AG04449 (cell line): ENCODE measurements around the gene NRM.

Experiments
- CTCF ChIA-PET: fragments of 350-600 bp; formaldehyde crosslinking; extraction: SDS; loops from one replicate; lab custom pipeline; 2021; ENCODE audit warnings: antibody characterized with exemption; lab: Yijun Ruan, JAX
- POLR2A ChIA-PET: fragments of 400-600, 350-600 bp; formaldehyde crosslinking; extraction: SDS; loops from one replicate; lab custom pipeline; 2020; ENCODE audit warnings: antibody characterized with exemption, inconsistent platforms; lab: Yijun Ruan, JAX
- DNase-seq: peaks from one replicate; pipeline ENCODE4 v3.0.0-alpha.2; 2010; ENCODE audit warnings: low read depth, low spot score
- H3K4me3 ChIP-seq: 2 replicates; pipeline ENCODE4 v1.5.1; 2011; ENCODE audit warnings: low read depth, mild to moderate bottlenecking, control low read depth, low read length
- TF ChIP-seq, protein P1 (sequence below): IDR thresholded peaks from one replicate; pipeline ENCODE4 v1.5.1; 2011; ENCODE audit warnings: mild to moderate bottlenecking, moderate library complexity, low read length, control low read depth, inconsistent platforms; ENCODE audit not compliant: insufficient read depth; ENCODE audit errors: missing control alignments

NRM gene

DNA sequence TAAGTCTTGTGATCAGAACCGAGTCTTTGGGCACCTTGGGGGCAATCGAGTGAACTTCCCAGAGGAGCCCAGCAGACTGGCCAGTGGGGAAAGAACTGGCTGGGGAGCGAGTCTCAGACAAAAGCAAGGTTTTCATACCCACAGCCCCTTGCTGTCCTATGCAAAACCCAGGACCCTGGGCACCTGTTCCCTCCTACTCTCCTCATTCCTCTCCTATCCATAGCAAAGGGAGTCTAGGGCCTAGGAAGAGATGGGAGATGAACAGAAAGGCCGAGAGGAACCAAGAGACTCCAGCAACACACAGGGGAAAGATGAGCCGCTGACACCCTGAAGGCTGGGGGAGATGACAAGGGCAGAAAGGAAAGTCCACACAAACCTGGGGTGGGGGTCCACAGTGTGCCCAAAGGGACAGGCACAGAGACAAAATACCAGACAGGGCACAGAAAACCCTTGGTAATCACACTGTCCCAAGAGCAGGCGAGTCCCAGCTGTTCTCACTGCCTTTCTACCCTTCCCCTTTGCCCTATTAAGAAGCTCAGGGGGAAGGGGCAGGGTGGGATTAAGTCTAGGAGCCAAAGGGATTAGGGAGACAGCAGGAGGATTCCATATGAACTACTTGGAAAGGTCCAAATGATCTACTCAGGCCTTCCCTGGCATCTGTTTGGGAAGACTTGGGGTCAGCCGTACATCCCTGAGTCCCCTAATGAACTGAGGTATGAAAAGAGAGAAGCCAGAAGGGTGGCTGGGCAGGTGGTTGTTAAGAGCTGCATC is 10.8 kb downstream of the NRM start:
- TF ChIP-seq, protein P1, sequence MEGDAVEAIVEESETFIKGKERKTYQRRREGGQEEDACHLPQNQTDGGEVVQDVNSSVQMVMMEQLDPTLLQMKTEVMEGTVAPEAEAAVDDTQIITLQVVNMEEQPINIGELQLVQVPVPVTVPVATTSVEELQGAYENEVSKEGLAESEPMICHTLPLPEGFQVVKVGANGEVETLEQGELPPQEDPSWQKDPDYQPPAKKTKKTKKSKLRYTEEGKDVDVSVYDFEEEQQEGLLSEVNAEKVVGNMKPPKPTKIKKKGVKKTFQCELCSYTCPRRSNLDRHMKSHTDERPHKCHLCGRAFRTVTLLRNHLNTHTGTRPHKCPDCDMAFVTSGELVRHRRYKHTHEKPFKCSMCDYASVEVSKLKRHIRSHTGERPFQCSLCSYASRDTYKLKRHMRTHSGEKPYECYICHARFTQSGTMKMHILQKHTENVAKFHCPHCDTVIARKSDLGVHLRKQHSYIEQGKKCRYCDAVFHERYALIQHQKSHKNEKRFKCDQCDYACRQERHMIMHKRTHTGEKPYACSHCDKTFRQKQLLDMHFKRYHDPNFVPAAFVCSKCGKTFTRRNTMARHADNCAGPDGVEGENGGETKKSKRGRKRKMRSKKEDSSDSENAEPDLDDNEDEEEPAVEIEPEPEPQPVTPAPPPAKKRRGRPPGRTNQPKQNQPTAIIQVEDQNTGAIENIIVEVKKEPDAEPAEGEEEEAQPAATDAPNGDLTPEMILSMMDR, result no peak
- POLR2A ChIA-PET, result interaction anchor here (3.3 kb wide), 1 partner anchor 43 kb away, joined by 24 read pairs; no protein-coding TSS in a partner anchor

DNA sequence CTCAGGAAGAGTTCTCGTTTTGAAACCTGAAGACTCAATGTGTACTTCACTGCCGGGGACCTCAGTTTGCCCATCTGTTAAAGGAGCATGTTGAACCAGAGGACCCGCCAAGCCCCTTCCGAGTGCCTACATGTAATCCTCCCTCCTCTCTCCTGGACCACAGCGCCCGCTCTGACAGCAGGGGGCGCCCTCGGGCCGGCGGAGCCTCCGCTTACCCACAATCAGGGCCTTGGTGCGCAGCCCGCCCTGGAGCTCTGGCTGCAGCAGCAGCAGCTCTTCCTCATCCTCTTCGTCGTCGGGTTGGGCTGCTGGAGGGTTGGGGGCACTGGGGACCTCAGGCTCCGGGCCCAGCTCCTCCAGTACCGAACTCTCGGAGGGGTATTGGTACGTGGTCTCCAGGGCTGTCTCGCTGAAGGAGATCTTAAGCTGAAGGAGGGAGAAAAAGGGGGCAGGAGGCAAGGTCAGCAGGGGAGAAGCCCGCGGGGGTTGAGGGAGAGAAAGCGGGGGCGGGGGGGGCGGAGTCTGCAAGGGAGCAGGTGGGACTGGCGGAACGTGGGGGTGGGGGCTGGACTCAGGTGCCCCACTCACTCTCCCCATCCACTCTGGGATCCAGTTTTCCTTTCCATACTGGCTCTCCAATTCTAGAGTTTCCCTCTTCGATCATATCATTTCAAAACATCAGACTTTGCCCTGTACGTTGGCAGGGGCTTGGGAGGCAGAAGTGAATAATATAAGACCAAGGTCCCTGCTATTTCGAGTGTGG is 11.6 kb downstream of the NRM start:
- CTCF ChIA-PET, result interaction anchor here (0.6 to 17.5 kb wide), 35 partner anchors 9 to 437 kb away, joined by 3 to 504 read pairs (median 4); partner anchors contain the start of genes DDR1, MDC1, NRM and TUBB
- DNase-seq, result no peak
- H3K4me3 ChIP-seq, result peak overlapping the region; percentile 35
- TF ChIP-seq, protein P1, result peak; percentile 94
- POLR2A ChIA-PET, result interaction anchor here (0.6 to 3.3 kb wide), 5 partner anchors 44 to 103 kb away, joined by 3 to 24 read pairs (median 3); no protein-coding TSS in a partner anchor

More for the DNA sequence above, 10.8 kb downstream of the NRM start:
- no peak for DNase-seq
- H3K4me3 ChIP-seq, result peak overlapping the region; percentile 37
- CTCF ChIA-PET, result interaction anchor here (0.8 to 17.5 kb wide), 9 partner anchors 10 to 407 kb away, joined by 3 to 504 read pairs (median 7); partner anchors contain the start of genes MDC1 and TUBB

DNA sequence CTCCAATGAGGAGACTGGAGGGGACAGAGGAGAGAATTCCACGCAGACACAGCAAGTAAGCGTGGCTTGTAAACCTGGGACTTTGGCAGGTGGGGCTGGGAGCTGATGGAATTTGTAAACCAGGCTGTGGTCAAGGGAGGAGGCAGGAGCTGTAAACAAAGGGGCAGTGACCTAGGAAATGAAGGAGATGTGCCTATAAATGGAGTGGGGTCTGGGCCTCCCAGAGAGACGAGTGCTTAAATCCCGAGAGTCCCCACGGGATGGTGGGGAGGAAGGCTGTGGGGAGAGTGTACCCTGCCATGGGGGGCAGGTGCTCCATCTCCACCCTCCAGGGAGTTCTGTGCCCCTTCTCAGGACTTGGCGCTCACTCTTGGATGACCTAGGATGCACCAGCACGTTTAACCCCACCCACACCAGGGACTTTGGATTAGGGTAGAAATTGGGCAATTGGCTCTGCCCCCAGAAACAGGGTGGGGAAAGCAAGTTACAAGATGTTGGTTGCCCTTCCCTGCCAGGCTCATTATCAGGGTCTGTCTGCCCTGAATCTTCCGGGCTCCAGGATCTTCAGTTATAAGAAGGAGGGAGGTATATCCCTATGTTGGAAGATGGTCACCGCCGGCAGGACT is 14.0 kb downstream of the NRM start:
- POLR2A ChIA-PET, result interaction anchor here (1.0 kb wide), 1 partner anchor 11 kb away, joined by 3 read pairs; no protein-coding TSS in a partner anchor
- TF ChIP-seq, protein P1, result no peak
- CTCF ChIA-PET, result interaction anchor here (1.1 to 17.5 kb wide), 4 partner anchors 8 to 49 kb away, joined by 3 to 504 read pairs (median 18); partner anchors contain the start of genes MDC1 and TUBB
- DNase-seq, result no peak
- no peak overlapping the region for H3K4me3 ChIP-seq

DNA sequence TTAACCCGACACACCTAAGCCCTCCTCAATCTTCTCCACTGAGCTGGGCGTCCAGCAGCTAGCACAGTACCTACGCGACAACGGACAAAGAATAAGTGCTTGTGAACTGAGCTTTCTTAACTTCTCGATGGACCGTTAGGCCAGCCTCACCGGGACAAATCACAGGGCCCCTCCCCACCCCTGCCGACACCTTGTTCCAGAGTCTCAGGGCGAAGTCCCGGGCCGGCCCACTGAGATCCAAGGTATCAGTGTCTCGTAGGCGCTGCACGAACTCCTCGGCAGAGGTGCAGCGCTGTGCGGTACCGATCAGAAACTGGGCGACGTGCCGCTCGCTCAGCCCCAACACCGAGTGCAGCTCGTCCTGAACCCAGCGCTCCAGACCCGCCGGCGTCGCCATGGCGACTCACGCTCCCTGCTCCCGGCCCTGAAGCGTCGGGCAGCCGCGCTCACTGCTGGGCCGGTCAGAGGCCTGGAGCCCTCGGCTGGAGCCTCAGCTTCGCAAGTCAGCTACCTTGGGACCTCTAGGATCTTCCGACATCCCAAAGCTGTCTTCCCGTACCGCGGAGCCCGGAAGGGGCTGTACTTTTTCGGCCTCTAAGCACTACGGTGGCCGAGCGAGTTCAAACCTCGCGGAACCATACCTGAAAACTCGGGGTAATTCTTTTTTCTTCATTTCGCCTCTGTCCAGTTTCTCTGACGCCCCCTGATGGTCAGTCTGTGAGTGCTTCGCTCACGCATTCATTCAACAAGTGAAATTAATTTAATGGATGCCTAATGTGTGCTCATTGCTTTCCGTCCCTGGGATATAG is 18.1 kb downstream of the NRM start, which contains the start of gene DHX16:
TSS of gene DHX16 (minus strand) at position 562 of the 809 bp plus-strand sequence. CDS start at position 397, 165 bp downstream.
- CTCF ChIA-PET, result interaction anchor here (0.6 to 17.5 kb wide), 29 partner anchors 9 to 398 kb away, joined by 3 to 504 read pairs (median 4); partner anchors contain the start of genes ATAT1, C6orf136, FLOT1 and MDC1

More for the DNA sequence above, 18.1 kb downstream of the NRM start, which contains the start of gene DHX16:
- TF ChIP-seq, protein P1, result peak; percentile 61
- DNase-seq, result peak; percentile 90
- POLR2A ChIA-PET, result interaction anchor here (0.6 to 1.8 kb wide), 11 partner anchors 8 to 72 kb away, joined by 3 to 6 read pairs (median 4); partner anchors contain the start of genes IER3, MDC1, MRPS18B and PPP1R10
- peak within 1 kb of the TSS; percentile 97 for H3K4me3 ChIP-seq
